ENCODE measurements around the gene LTBR.

LTBR gene

GRCh38 chr12:6346942-6347341 is 37.0 kb upstream of the LTBR start:
- no peak for DNase-seq (ENCODE audit: low read depth in 2 of 2)

GRCh38 chr12:6347367-6348338 is 36.3 kb upstream of the LTBR start:
- DNase-seq (ENCODE audit: low read depth in 2 of 2), result no peak

GRCh38 chr12:6351622-6352021 is 32.3 kb upstream of the LTBR start:
- no peak for DNase-seq (ENCODE audit: low read depth in 2 of 2)

GRCh38 chr12:6352193-6353173 is 31.5 kb upstream of the LTBR start:
- DNase-seq (ENCODE audit: low read depth in 2 of 2), result no peak

GRCh38 chr12:6354495-6355393 is 29.2 kb upstream of the LTBR start:
- no peak for DNase-seq (ENCODE audit: low read depth in 2 of 2)

GRCh38 chr12:6355491-6356373 is 28.2 kb upstream of the LTBR start:
- DNase-seq (ENCODE audit: low read depth in 2 of 2), result no peak

- no peak for DNase-seq (ENCODE audit: low read depth in 2 of 2)
Observed at GRCh38 chr12:6356374-6356820, 27.6 kb upstream of the LTBR start.

GRCh38 chr12:6358881-6359280 is 25.1 kb upstream of the LTBR start:
- no peak for DNase-seq (ENCODE audit: low read depth in 2 of 2)

GRCh38 chr12:6360080-6360571 is 23.8 kb upstream of the LTBR start:
- no peak for DNase-seq (ENCODE audit: low read depth in 2 of 2)

- DNase-seq (ENCODE audit: low read depth in 2 of 2), result no peak
Observed at GRCh38 chr12:6360578-6361490, 23.1 kb upstream of the LTBR start.

GRCh38 chr12:6361834-6362233 is 22.1 kb upstream of the LTBR start:
- DNase-seq (ENCODE audit: low read depth in 2 of 2), result no peak

- no peak for DNase-seq (ENCODE audit: low read depth in 2 of 2)
Observed at GRCh38 chr12:6362403-6362802, 21.6 kb upstream of the LTBR start.

GRCh38 chr12:6363010-6363329 is 21.0 kb upstream of the LTBR start:
- DNase-seq (ENCODE audit: low read depth in 2 of 2), result no peak

GRCh38 chr12:6363330-6364043 is 20.5 kb upstream of the LTBR start:
- DNase-seq (ENCODE audit: low read depth in 2 of 2), result peak; percentile 64 to 66

- no peak for DNase-seq (ENCODE audit: low read depth in 2 of 2)
Observed at GRCh38 chr12:6364044-6364374, 20.0 kb upstream of the LTBR start.

- no peak for DNase-seq (ENCODE audit: low read depth in 2 of 2)
Observed at GRCh38 chr12:6367065-6367968, 16.6 kb upstream of the LTBR start.

Data from stimulated activated CD8-positive, alpha-beta memory T cell treated with anti-CD3 and anti-CD28 coated beads, Interleukin-15, amount 100 ng/mL, for 48 hours (primary cell).